UCSD-AML1 (cell line): Measurements from ENCODE around the gene PPP1R10.

Experiments
- DNase-seq: peaks from one replicate; lab custom pipeline; 2025; ENCODE audit not compliant: unreplicated experiment; lab: John Stamatoyannopoulos, UW

PPP1R10 gene

GRCh38 chr6:30599625-30600324 lies 17.3 kb downstream of the PPP1R10 start:
- no peak for DNase-seq

GRCh38 chr6:30598912-30599624 lies 18.0 kb downstream of the PPP1R10 start:
- no peak for DNase-seq

- DNase-seq, result peak; percentile 65
Observed at GRCh38 chr6:30597315-30598144, 19.5 kb downstream of the PPP1R10 start.

- no peak for DNase-seq
Observed at GRCh38 chr6:30592287-30592686, 24.8 kb downstream of the PPP1R10 start.

- DNase-seq, result no peak
Observed at GRCh38 chr6:30591008-30591407, 26.0 kb downstream of the PPP1R10 start.

- DNase-seq, result no peak
Observed at GRCh38 chr6:30590509-30590908, 26.5 kb downstream of the PPP1R10 start.

GRCh38 chr6:30589754-30590358 lies 27.2 kb downstream of the PPP1R10 start:
- no peak for DNase-seq

- no peak for DNase-seq
Observed at GRCh38 chr6:30583921-30584320, 33.1 kb downstream of the PPP1R10 start.

- no peak for DNase-seq
Observed at GRCh38 chr6:30578051-30578450, 39.0 kb downstream of the PPP1R10 start.

- no peak for DNase-seq
Observed at GRCh38 chr6:30573113-30573512, 43.9 kb downstream of the PPP1R10 start.

GRCh38 chr6:30572148-30572547 lies 44.9 kb downstream of the PPP1R10 start:
- no peak for DNase-seq

- DNase-seq, result no peak
Observed at GRCh38 chr6:30571762-30572082, 45.3 kb downstream of the PPP1R10 start.

- DNase-seq, result peak; percentile 99
Observed at GRCh38 chr6:30571075-30571761, 45.8 kb downstream of the PPP1R10 start, which contains the start of gene ABCF1. Gene ABCF1, plus strand, starts transcription at chr6:30571442. Its CDS starts 46 bp downstream, at chr6:30571488.

GRCh38 chr6:30570740-30571074 lies 46.3 kb downstream of the PPP1R10 start:
- no peak for DNase-seq

- DNase-seq, result no peak
Observed at GRCh38 chr6:30570263-30570662, 46.8 kb downstream of the PPP1R10 start.

- DNase-seq, result no peak
Observed at GRCh38 chr6:30568245-30568644, 48.8 kb downstream of the PPP1R10 start.

GRCh38 chr6:30565772-30566171 lies 51.3 kb downstream of the PPP1R10 start:
- no peak for DNase-seq

GRCh38 chr6:30564114-30564513 lies 52.9 kb downstream of the PPP1R10 start:
- DNase-seq, result no peak

- no peak for DNase-seq
Observed at GRCh38 chr6:30562470-30563425, 54.3 kb downstream of the PPP1R10 start.

GRCh38 chr6:30560930-30561329 lies 56.1 kb downstream of the PPP1R10 start:
- no peak for DNase-seq
